ENCODE data around the gene RPS19BP1.

Gene RPS19BP1

DNA sequence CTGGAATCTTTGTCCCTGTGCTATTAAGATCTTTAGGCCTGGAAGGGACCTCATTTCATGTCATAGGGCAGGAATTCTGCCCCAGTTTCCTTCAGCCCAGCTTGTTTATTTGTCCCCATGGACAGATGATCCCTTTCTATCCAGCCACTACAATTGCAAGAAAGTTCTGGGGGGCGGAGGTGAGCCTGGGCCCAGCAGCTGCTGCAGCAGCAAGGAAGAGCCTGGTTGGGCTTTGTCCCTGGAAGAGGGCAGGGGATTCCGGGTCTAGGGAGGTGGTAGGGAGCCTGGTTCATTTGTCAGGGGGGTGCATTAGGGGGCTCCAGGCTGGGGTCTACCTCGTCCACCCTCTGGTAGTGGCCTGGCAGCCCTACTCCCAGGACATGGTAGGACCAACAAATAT lies 21.6 kb upstream of the RPS19BP1 start:
- TF ChIP-seq, protein P1, sequence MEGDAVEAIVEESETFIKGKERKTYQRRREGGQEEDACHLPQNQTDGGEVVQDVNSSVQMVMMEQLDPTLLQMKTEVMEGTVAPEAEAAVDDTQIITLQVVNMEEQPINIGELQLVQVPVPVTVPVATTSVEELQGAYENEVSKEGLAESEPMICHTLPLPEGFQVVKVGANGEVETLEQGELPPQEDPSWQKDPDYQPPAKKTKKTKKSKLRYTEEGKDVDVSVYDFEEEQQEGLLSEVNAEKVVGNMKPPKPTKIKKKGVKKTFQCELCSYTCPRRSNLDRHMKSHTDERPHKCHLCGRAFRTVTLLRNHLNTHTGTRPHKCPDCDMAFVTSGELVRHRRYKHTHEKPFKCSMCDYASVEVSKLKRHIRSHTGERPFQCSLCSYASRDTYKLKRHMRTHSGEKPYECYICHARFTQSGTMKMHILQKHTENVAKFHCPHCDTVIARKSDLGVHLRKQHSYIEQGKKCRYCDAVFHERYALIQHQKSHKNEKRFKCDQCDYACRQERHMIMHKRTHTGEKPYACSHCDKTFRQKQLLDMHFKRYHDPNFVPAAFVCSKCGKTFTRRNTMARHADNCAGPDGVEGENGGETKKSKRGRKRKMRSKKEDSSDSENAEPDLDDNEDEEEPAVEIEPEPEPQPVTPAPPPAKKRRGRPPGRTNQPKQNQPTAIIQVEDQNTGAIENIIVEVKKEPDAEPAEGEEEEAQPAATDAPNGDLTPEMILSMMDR (IDR thresholded peaks at IDR 0.05; ENCODE audit: control extremely low read depth, extremely low read depth, low read depth, missing control alignments) = no peak
- ChIA-PET CTCF (interaction anchor here (1.7 kb wide), 1 partner anchor 9 kb away, joined by 5 read pairs; no protein-coding TSS in a partner anchor), POLR2A (no interaction called here)
- DNase-seq (ENCODE audit: extremely low spot score) = no peak

DNA sequence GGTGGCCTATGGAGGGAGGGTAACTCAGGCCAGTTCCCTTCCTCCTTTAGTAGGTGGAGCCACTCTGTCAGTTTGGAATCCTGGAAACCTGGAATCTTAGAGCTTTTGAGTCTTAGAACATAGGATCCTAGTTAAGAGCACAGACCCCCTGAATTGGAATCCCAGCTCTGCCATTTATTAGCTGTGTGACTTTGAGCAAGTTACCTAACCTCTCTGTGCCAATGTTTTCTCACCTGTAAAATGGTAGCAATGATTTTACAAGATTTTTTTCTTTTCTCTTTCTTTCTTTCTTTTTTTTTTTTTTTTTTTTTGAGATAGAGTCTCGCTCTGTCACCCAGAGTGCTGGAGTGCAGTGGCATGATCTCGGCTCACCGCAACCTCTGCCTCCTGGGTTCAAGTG lies 20.9 kb upstream of the RPS19BP1 start:
- DNase-seq (ENCODE audit: extremely low spot score) = no peak
- ChIA-PET POLR2A (no interaction called here), CTCF (interaction anchor here (1.7 kb wide), 1 partner anchor 9 kb away, joined by 5 read pairs; no protein-coding TSS in a partner anchor)
- TF ChIP-seq, protein P1 (IDR thresholded peaks at IDR 0.05; ENCODE audit: control extremely low read depth, extremely low read depth, low read depth, missing control alignments) = no peak

DNA sequence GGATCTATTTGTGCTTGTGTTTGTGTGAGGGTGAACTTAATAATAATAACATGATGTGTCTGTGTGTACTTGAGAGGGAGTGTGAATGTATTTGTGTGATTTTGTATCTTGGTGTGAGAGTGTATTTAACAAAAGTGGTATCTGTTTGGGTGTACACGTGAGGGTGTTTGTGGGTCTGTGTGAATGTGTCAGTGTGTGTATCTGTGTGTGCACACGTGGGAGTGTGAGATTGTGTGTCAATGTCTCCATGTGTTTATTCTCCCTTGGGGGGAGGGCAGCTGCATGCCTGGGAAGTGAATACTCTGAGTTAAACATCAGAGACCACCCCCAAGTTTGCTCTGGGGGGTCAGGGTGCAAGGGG lies 15.0 kb upstream of the RPS19BP1 start:
- TF ChIP-seq, protein P1 (IDR thresholded peaks at IDR 0.05; ENCODE audit: control extremely low read depth, extremely low read depth, low read depth, missing control alignments) = no peak
- CTCF ChIA-PET = interaction anchor here (16.2 kb wide), 1 partner anchor 483 kb away, joined by 419 read pairs; no protein-coding TSS in a partner anchor
- DNase-seq (ENCODE audit: extremely low spot score) = no peak
- POLR2A ChIA-PET = no interaction called here

DNA sequence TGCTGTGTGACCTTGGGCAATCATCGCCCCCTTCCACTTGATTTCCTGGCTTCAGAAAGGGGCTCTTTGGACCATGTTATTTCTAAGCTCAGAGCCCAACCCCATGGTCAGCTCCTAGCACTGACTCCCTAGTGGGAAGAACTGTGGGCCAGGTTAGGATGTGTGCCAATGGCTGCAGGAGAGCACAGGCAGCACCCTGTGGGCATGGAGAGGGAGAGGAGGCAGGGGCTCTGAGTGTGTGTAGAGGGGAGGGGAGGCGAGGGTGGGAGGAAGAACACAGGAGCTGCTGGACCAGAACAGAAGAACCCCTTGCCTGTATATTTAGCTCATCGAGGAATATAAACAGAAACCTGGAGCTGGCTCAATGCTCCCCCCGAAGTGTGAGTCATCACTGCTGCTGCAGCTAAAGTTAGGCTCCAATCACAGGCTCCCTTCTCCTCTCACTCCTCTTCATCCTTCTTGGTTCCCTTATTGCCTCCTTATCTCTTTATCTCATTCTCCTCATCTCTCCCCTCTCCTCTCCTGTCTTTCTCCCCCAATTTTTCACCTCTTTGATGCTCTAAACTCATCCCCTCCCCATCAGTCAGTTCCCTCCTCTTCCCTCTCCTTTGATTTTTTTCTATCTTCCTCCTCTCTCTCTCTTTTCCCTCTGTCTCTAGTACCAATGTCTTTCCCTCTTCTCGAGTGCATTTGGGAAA lies 14.5 kb upstream of the RPS19BP1 start:
- no peak for DNase-seq (ENCODE audit: extremely low spot score)
- ChIA-PET POLR2A (no interaction called here), CTCF (interaction anchor here (16.2 kb wide), 1 partner anchor 484 kb away, joined by 419 read pairs; no protein-coding TSS in a partner anchor)
- TF ChIP-seq, protein P1 (IDR thresholded peaks at IDR 0.05; ENCODE audit: control extremely low read depth, extremely low read depth, low read depth, missing control alignments) = no peak

DNA sequence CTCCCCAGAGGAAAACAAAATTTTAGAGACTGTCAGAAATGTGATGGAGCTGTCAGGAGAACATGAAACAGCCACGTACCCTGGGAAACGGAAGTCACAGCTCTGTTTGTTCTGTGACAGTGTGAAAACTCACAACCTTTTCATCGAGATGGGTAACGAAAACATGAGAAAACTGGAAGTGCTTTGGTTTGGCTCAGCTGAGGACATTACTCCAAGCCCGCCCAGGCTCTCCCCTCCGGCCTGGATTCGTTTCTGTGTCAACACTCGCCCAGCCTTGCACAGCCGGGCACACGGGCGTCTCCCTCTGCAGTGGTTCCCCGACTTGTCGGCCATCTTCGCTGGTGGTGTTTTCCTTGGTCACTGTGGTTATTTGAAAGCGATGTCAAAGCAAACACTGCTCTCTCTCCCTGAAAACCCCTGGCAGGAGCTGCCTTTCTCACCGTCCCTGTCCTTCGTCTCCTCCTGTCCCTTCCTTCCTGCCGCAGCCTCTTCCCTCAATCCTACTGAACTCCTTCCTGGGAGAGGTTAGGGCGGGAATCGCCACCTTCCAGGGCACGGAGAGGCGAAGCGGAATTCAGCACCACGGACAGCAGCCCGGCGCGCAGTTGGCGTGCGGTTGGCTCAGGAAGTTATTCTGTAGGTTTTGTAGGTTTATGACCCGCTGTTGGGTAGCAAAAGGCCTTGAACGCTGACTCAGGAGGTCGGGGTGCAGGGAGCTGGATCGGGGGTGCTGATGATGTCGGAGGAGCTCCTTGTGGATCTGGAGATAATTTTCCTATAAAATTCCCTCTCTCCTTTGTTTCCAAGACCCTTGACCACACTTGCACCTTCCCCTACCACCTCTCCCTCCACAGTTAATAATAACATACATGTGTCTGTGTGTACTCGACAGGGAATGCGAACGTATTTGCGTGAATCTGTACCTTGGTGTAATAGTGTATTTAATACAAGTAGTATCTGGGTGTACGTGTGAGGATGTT lies 13.1 kb upstream of the RPS19BP1 start:
- POLR2A ChIA-PET = no interaction called here
- TF ChIP-seq, protein P1 (IDR thresholded peaks at IDR 0.05; ENCODE audit: control extremely low read depth, extremely low read depth, low read depth, missing control alignments) = no peak
- no peak for DNase-seq (ENCODE audit: extremely low spot score)
- CTCF ChIA-PET = interaction anchor here (1.8 to 16.2 kb wide), 3 partner anchors 8 to 485 kb away, joined by 5 to 419 read pairs (median 7); no protein-coding TSS in a partner anchor

DNA sequence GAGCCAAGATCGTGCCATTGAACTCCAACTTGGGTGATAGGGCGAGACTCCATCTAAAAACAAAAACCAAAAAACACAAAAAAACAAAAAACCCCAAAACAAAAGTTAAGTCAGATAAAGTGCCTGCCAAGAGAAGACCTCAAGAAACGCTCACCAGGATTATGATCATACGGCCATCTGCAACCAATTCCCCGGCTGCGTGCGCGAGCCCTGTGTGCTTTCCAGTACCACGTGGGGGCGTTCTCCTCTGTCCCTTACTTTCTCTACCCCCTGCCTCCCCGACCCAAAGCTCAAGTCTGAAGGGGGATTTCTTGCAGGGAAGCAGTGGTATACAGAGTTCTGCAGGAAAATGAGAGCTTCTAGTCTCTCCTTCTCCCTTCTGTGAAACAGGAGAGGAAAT lies 10.5 kb upstream of the RPS19BP1 start:
- POLR2A ChIA-PET = no interaction called here
- TF ChIP-seq, protein P1 (IDR thresholded peaks at IDR 0.05; ENCODE audit: control extremely low read depth, extremely low read depth, low read depth, missing control alignments) = peak; percentile 52
- CTCF ChIA-PET = interaction anchor here (0.6 to 16.2 kb wide), 5 partner anchors 9 to 487 kb away, joined by 3 to 419 read pairs (median 3); no protein-coding TSS in a partner anchor
- DNase-seq (ENCODE audit: extremely low spot score) = no peak

Data from GM10248 (cell line).